GM12878 (cell line): ENCODE results near the gene IP6K3. TPM values are rescaled to one million over a fixed set of nuclear protein-coding genes. Genes with fewer than 3 reads are reported as not detected.

Experiments used
- ATAC-seq: fragments of 200-7000 bp; cut with Tn5 transposase; 3 replicates; pipeline ENCODE4 v1.9.1; 2020; ENCODE audit warnings: mild to moderate bottlenecking, moderate library complexity
- BruUV-seq: library from RNA; stranded (reverse); fragments of 400-500 nt; replicated peaks from 2 replicates; lab custom pipeline; 2021; lab: Mats Ljungman, UMichigan
- CTCF ChIA-PET: fragments of 300-600 bp; sonication (Branson Sonifier 250); formaldehyde crosslinking; extraction: SDS; loops from one replicate; lab custom pipeline; 2021; ENCODE audit warnings: inconsistent platforms; lab: Yijun Ruan, JAX
- POLR2A ChIA-PET: fragments of 350-600 bp; formaldehyde crosslinking; extraction: SDS; loops from one replicate; lab custom pipeline; 2021; ENCODE audit warnings: inconsistent platforms; lab: Charles Lee
- RAD21 ChIA-PET: fragments of 300-600 bp; sonication (Branson Sonifier 250); formaldehyde crosslinking; loops from one replicate; lab custom pipeline; 2023; ENCODE audit warnings: antibody characterized with exemption; ENCODE audit not compliant: unreplicated experiment; lab: Charles Lee
- SMC1A ChIA-PET: fragments of 300-600 bp; sonication (Branson Sonifier 250); formaldehyde crosslinking; loops from one replicate; lab custom pipeline; 2023; ENCODE audit not compliant: unreplicated experiment, uncharacterized antibody; lab: Charles Lee
- DNase-seq: peaks from one replicate; pipeline ENCODE4 v3.0.0-alpha.2; 2011; ENCODE audit warnings: low read depth, low spot score
- FAIRE-seq: peaks from 3 replicates; lab custom pipeline; 2011; peaks lifted over from hg19 to GRCh38; lab: Jason Lieb, UNC
- H2AFZ ChIP-seq: 2 replicates; pipeline ENCODE4 v1.6.0; 2011; ENCODE audit warnings: low read depth, low read length, control low read depth; ENCODE audit not compliant: control insufficient read depth
- H3K27ac ChIP-seq: 2 replicates; pipeline ENCODE4 v1.5.1; 2011; ENCODE audit warnings: control low read depth; ENCODE audit not compliant: control insufficient read depth, insufficient read depth
- H3K27me3 ChIP-seq, 2 experiments: replicated peaks in 1 of 2; 2 replicates each; pipeline versions ENCODE4 v1.6.0 to v1.6.1; 2011; ENCODE audit warnings: low read length in 1 of 2; ENCODE audit not compliant: control insufficient read depth in 2 of 2, insufficient read depth in 2 of 2
- H3K36me3 ChIP-seq, 2 experiments: 2 replicates each; pipeline ENCODE4 v1.5.1; 2011; ENCODE audit warnings: low read length in 1 of 2; ENCODE audit not compliant: control insufficient read depth in 2 of 2, insufficient read depth in 2 of 2
- H3K4me1 ChIP-seq: 2 replicates; pipeline ENCODE4 v1.6.1; 2011; ENCODE audit warnings: mild to moderate bottlenecking, low read length, moderate library complexity, mixed read lengths; ENCODE audit not compliant: control insufficient read depth, insufficient read depth
- H3K4me2 ChIP-seq: 2 replicates; pipeline ENCODE4 v1.6.0; 2011; ENCODE audit warnings: control low read depth; ENCODE audit not compliant: control insufficient read depth, insufficient read depth
- H3K4me3 ChIP-seq: fragments of 200-600 bp; sonication (generic); 2 replicates; pipeline ENCODE4 v1.5.1; 2016
- H3K79me2 ChIP-seq: 2 replicates; pipeline ENCODE4 v1.6.0; 2011; ENCODE audit warnings: low read length; ENCODE audit not compliant: control insufficient read depth, insufficient read depth
- H3K9ac ChIP-seq: 2 replicates; pipeline ENCODE4 v1.8.0; 2011; ENCODE audit warnings: low read length, control low read depth, mixed read lengths; ENCODE audit not compliant: control insufficient read depth, insufficient read depth
- H3K9me3 ChIP-seq: replicated peaks from 3 replicates; pipeline ENCODE4 v1.5.1; 2011; ENCODE audit warnings: mild to moderate bottlenecking, low read length; ENCODE audit not compliant: control insufficient read depth, insufficient read depth
- H4K20me1 ChIP-seq: 2 replicates; pipeline ENCODE4 v1.6.0; 2011; ENCODE audit not compliant: control insufficient read depth, insufficient read depth
- CBFB ChIP-seq: IDR thresholded peaks from 2 replicates; pipeline ENCODE4 v1.6.1; 2016; ENCODE audit warnings: antibody characterized with exemption, low read depth
- CBX5 ChIP-seq: sonication (generic); IDR thresholded peaks from 2 replicates; pipeline ENCODE4 v1.6.1; 2016; ENCODE audit warnings: low read depth, moderate library complexity, mild to moderate bottlenecking, inconsistent platforms
- FOXM1 ChIP-seq: IDR thresholded peaks from 2 replicates; pipeline ENCODE4 v1.6.1; 2012; ENCODE audit warnings: low read depth, mild to moderate bottlenecking, inconsistent platforms, low read length, moderate library complexity
- HDAC6 ChIP-seq: fragments of 200-600 bp; sonication (generic); IDR thresholded peaks from one replicate; pipeline ENCODE4 v1.8.0; 2017; ENCODE audit warnings: antibody characterized with exemption; ENCODE audit not compliant: unreplicated experiment
- IRF5 ChIP-seq: fragments of 450-650 bp; IDR thresholded peaks from 2 replicates; pipeline ENCODE4 v1.6.1; 2017; ENCODE audit warnings: borderline replicate concordance
- NFXL1 ChIP-seq: fragments of 450-650 bp; IDR thresholded peaks from 2 replicates; pipeline ENCODE4 v1.6.1; 2017; ENCODE audit warnings: antibody characterized with exemption, mild to moderate bottlenecking, borderline replicate concordance
- PAX5 ChIP-seq: IDR thresholded peaks from 2 replicates; pipeline ENCODE4 v1.6.1; 2011; ENCODE audit warnings: low read depth, low read length, borderline replicate concordance
- SREBF2 ChIP-seq: IDR thresholded peaks from 2 replicates; pipeline ENCODE4 v1.6.1; 2012; ENCODE audit warnings: mild to moderate bottlenecking, low read length
- WGBS: methylation state at CpG from one replicate; pipeline ENCODE4 v1.1.6; 2016; ENCODE audit warnings: low lambda C conversion rate; ENCODE audit not compliant: insufficient replicate concordance, insufficient coverage; ENCODE audit errors: missing lambda C conversion rate; 5-methylcytosine and 5-hydroxymethylcytosine counted together
- in situ Hi-C: fragments of 300-500 bp; cut with MboI; formaldehyde crosslinking; loops from 9 replicates; pipeline ENCODE4 v1.14.3; 2018; ENCODE audit warnings: mixed read lengths
- intact Hi-C: fragments of 100-400 bp; cut with micrococcal nuclease; formaldehyde crosslinking; loops from one replicate; pipeline ENCODE4 v1.14.2; 2022; ENCODE audit not compliant: unreplicated experiment
- polyA plus RNA-seq, 11 experiments: library from polyadenylated mRNA; depleted of rRNA in 4 of 11; unstranded in 6 of 11; stranded (reverse) in 5 of 11; fragments of >200 nt; fragmentation: Nextera tagmentation in 4 of 11; fragmentation: Illumina TruSeq in 1 of 11; extraction: Ambion mirVana in 4 of 11; extraction: Trizol in 1 of 11; gene quantifications; 1 replicate in 1 of 11; 2 replicates in 10 of 11; pipeline versions ENCODE4 v1.2.1 to v1.2.3, GENCODE V29; 2011 to 2016; ENCODE audit warnings: inconsistent platforms in 2 of 11, missing spikeins in 2 of 11, low read depth in 1 of 11
- total RNA-seq, 4 experiments: library from RNA; depleted of rRNA in 3 of 4; stranded (reverse); fragments of >200 nt in 3 of 4; fragmentation: Illumina TruSeq in 1 of 4; extraction: Trizol in 1 of 4; gene quantifications; 2 replicates each; pipeline versions ENCODE4 v1.2.1 to v1.2.3, GENCODE V29; 2013 to 2021

Gene IP6K3
- total and polyA plus RNA-seq, 10 of the 15 experiments (the other 5 are each of a cell fraction or from before 2014, with no cell fraction given): 0.02 to 0.15 (median 0.09) TPM; not detected in 7

- no peak for TF ChIP-seq PAX5
- TF ChIP-seq IRF5: no peak
- TF ChIP-seq CBX5: no peak
- TF ChIP-seq HDAC6: no peak
- no peak for TF ChIP-seq FOXM1
- TF ChIP-seq CBFB: no peak
- TF ChIP-seq NFXL1: no peak
- TF ChIP-seq SREBF2: no peak
- Histone ChIP-seq H3K27me3 (no peaks in the 10 kb centered on the region), H3K36me3 (peaks cover 30 to 40% of the 10 kb centered on the region in 2 experiments), H4K20me1 (no peaks in the 10 kb centered on the region), H3K79me2 (no peaks in the 10 kb centered on the region), H3K4me1 (peaks cover 29% of the 10 kb centered on the region), H3K27ac (no peak overlapping the region), H3K4me2 (no peak overlapping the region), H2AFZ (no peak overlapping the region), H3K9ac (no peak overlapping the region), H3K4me3 (no peak overlapping the region), H3K9me3 (no peaks in the 10 kb centered on the region)
- ChIA-PET CTCF (interaction anchor here (0.7 to 2.4 kb wide), 4 partner anchors 8 to 117 kb away, joined by 3 to 6 read pairs (median 4); no protein-coding TSS in a partner anchor), POLR2A (interaction anchor here (0.6 kb wide), 1 partner anchor 260 kb away, joined by 3 read pairs; no protein-coding TSS in a partner anchor), SMC1A (interaction anchor here (0.5 kb wide), 1 partner anchor 377 kb away, joined by 3 read pairs; the partner anchor contains the start of gene ZBTB22), RAD21 (interaction anchor here (1.3 kb wide), 1 partner anchor 104 kb away, joined by 3 read pairs; no protein-coding TSS in a partner anchor)
- DNase-seq (no peak), FAIRE-seq (no peak), ATAC-seq (no peak)
- intact Hi-C loops: no loop called here
- in situ Hi-C loops: no loop called here
- no TSS peak for BruUV-seq
- 82% methylated on average over 14 of the region's 19 CpGs for WGBS
These were observed 52.2 kb downstream of the IP6K3 start for GRCh38 chr6:33694401-33694931.
